WTC11 (cell line): ENCODE results near the gene PPP1R14D.

Experiments
- ELF4 ChIP-seq: sonication (generic); formaldehyde crosslinking; IDR thresholded peaks from 2 replicates; pipeline ENCODE4 v1.8.1; 2022; ENCODE audit warnings: low read depth, mild to moderate bottlenecking, moderate library complexity, missing genetic modification reagents
- SP1 ChIP-seq: sonication (generic); formaldehyde crosslinking; conservative IDR thresholded peaks from 2 replicates; pipeline ENCODE4 v1.8.1; 2022; ENCODE audit warnings: missing genetic modification reagents
- ZNF416 ChIP-seq: fragments of 250-450 bp; sonication (Bioruptor Pico); IDR thresholded peaks from 2 replicates; pipeline ENCODE4 v1.9.0; 2021; ENCODE audit warnings: mild to moderate bottlenecking, inconsistent platforms
- TF ChIP-seq, protein P1 (sequence below): fragments of 200-600 bp; IDR thresholded peaks from 2 replicates; pipeline ENCODE4 v1.8.0; 2022; ENCODE audit warnings: antibody characterized with exemption
- TF ChIP-seq, protein P2 (sequence below): sonication (generic); formaldehyde crosslinking; IDR thresholded peaks from 2 replicates; pipeline ENCODE4 v1.8.1; 2023; ENCODE audit warnings: mild to moderate bottlenecking, missing genetic modification reagents

DNA sequence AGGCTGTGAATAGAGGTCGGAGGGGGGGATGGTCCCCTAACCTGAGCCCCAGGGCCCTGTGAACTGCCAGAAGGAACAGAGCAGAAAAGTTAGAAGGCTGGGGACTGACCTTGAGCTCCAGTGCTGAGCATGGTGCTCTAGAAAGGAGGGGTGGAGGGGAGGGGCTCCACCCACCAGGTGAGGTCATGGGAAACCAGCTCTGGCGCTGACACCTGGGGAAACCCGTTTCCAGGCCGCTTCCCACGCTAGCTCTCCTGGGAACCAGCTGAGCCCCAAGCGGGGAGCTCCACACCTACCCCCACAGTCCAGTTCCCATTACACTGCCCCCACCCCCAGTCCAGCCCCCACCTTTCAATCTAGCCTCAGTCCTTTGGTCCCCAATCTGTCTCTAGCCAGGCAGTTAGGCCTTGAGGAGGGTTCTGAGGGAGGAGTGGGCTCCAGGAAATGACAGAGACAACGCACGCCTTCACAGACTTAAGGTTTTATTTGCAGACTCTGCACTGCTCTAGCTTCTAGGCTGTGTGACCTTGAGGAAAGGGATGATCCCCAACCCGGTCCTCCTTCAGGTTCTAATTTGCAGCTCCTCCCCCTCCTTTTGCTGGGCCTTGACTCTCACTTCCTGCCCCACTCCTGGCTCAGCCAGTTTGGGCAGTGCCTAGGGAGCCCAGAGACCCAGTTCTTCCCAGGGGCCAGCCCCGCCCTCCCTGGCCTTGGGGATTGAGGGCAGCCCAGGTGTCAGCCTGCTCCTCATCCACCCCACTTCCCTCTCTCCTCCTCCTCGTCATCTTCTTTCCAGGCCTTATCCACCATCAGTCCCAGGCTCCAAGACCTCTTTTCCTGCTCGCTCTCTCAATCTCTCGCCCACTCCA, 43.5 kb upstream of the PPP1R14D start:
- TF ChIP-seq ZNF416: no peak
- TF ChIP-seq, protein P1, sequence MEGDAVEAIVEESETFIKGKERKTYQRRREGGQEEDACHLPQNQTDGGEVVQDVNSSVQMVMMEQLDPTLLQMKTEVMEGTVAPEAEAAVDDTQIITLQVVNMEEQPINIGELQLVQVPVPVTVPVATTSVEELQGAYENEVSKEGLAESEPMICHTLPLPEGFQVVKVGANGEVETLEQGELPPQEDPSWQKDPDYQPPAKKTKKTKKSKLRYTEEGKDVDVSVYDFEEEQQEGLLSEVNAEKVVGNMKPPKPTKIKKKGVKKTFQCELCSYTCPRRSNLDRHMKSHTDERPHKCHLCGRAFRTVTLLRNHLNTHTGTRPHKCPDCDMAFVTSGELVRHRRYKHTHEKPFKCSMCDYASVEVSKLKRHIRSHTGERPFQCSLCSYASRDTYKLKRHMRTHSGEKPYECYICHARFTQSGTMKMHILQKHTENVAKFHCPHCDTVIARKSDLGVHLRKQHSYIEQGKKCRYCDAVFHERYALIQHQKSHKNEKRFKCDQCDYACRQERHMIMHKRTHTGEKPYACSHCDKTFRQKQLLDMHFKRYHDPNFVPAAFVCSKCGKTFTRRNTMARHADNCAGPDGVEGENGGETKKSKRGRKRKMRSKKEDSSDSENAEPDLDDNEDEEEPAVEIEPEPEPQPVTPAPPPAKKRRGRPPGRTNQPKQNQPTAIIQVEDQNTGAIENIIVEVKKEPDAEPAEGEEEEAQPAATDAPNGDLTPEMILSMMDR: no peak
- TF ChIP-seq ELF4 (CRISPR knock-in tag): no peak
- TF ChIP-seq, protein P2, sequence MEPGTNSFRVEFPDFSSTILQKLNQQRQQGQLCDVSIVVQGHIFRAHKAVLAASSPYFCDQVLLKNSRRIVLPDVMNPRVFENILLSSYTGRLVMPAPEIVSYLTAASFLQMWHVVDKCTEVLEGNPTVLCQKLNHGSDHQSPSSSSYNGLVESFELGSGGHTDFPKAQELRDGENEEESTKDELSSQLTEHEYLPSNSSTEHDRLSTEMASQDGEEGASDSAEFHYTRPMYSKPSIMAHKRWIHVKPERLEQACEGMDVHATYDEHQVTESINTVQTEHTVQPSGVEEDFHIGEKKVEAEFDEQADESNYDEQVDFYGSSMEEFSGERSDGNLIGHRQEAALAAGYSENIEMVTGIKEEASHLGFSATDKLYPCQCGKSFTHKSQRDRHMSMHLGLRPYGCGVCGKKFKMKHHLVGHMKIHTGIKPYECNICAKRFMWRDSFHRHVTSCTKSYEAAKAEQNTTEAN (CRISPR knock-in tag): no peak
- no peak for TF ChIP-seq SP1 (CRISPR knock-in tag)
